ENCODE results near the gene XIRP1. TPM values are rescaled to one million over a fixed set of nuclear protein-coding genes. Genes with fewer than 3 reads are reported as not detected.

The XIRP1 gene
- total and polyA plus RNA-seq, 2 donors from 2014 or later: 0.09 TPM; not detected in 1

GRCh38 chr3:39141171-39141995 lies 51.0 kb downstream of the XIRP1 start:
- no peak for TF ChIP-seq CTCF (IDR thresholded peaks at IDR 0.05; ENCODE audit: borderline replicate concordance, extremely low read depth, insufficient read depth)
- H3K27ac ChIP-seq (ENCODE audit: low read depth in 2 of 2, low read length in 2 of 2): peak overlapping the region; percentile 73 to 79
- intact Hi-C loops (cut with DNase I): no loop called here
- H3K9me3 ChIP-seq (ENCODE audit: control insufficient read depth in 2 of 3, insufficient read depth in 1 of 3, low read length in 3 of 3): no peaks in the 10 kb centered on the region
- peaks cover 0 to 28% (median 28%) of the 10 kb centered on the region in 3 donors for H3K4me1 ChIP-seq (ENCODE audit: control insufficient read depth in 2 of 3, insufficient read depth in 2 of 3, low read depth in 1 of 3, low read length in 3 of 3)
- peak overlapping the region in 1 of 3 donors; percentile 2 for H3K4me3 ChIP-seq (ENCODE audit: low read length in 3 of 3)
- FAIRE-seq: no peak
- H3K36me3 ChIP-seq (ENCODE audit: control insufficient read depth in 2 of 3, insufficient read depth in 3 of 3, low read length in 3 of 3): peaks cover 5 to 39% (median 31%) of the 10 kb centered on the region in 3 donors
- H3K27me3 ChIP-seq (ENCODE audit: control insufficient read depth, insufficient read depth, low read length): no peaks in the 10 kb centered on the region
- peak overlapping the region in 1 of 3 donors; percentile 37 for H3K9ac ChIP-seq (ENCODE audit: low read length in 3 of 3)
- peak in 2 of 5 donors; percentile 55 to 96 for DNase-seq

GRCh38 chr3:39140341-39140971 lies 51.9 kb downstream of the XIRP1 start:
- intact Hi-C loops (cut with DNase I): no loop called here
- H3K36me3 ChIP-seq (ENCODE audit: control insufficient read depth in 2 of 3, insufficient read depth in 3 of 3, low read length in 3 of 3): peaks cover 5 to 30% (median 24%) of the 10 kb centered on the region in 3 donors
- peak overlapping the region in 1 of 3 donors; percentile 37 for H3K9ac ChIP-seq (ENCODE audit: low read length in 3 of 3)
- H3K4me1 ChIP-seq (ENCODE audit: control insufficient read depth in 2 of 3, insufficient read depth in 2 of 3, low read depth in 1 of 3, low read length in 3 of 3): peaks cover 0 to 22% (median 21%) of the 10 kb centered on the region in 3 donors
- no peak overlapping the region for H3K4me3 ChIP-seq (ENCODE audit: low read length in 3 of 3)
- no peak for DNase-seq
- no peak for TF ChIP-seq CTCF (IDR thresholded peaks at IDR 0.05; ENCODE audit: borderline replicate concordance, extremely low read depth, insufficient read depth)
- H3K27me3 ChIP-seq (ENCODE audit: control insufficient read depth, insufficient read depth, low read length): no peaks in the 10 kb centered on the region
- H3K9me3 ChIP-seq (ENCODE audit: control insufficient read depth in 2 of 3, insufficient read depth in 1 of 3, low read length in 3 of 3): no peaks in the 10 kb centered on the region
- H3K27ac ChIP-seq (ENCODE audit: low read depth in 2 of 2, low read length in 2 of 2): peak overlapping the region in 1 of 2 donors; percentile 73
- FAIRE-seq: no peak

GRCh38 chr3:39139442-39139841 lies 53.0 kb downstream of the XIRP1 start:
- DNase-seq (no peak), FAIRE-seq (no peak)
- intact Hi-C loops (cut with DNase I): no loop called here
- Histone ChIP-seq H3K27ac (ENCODE audit: low read depth in 2 of 2, low read length in 2 of 2) (no peak overlapping the region), H3K4me1 (ENCODE audit: control insufficient read depth in 2 of 3, insufficient read depth in 2 of 3, low read depth in 1 of 3, low read length in 3 of 3) (peaks cover 0 to 22% (median 21%) of the 10 kb centered on the region in 3 donors), H3K9ac (ENCODE audit: low read length in 3 of 3) (no peak overlapping the region), H3K9me3 (ENCODE audit: control insufficient read depth in 2 of 3, insufficient read depth in 1 of 3, low read length in 3 of 3) (no peaks in the 10 kb centered on the region), H3K4me3 (ENCODE audit: low read length in 3 of 3) (no peak overlapping the region), H3K27me3 (ENCODE audit: control insufficient read depth, insufficient read depth, low read length) (no peaks in the 10 kb centered on the region), H3K36me3 (ENCODE audit: control insufficient read depth in 2 of 3, insufficient read depth in 3 of 3, low read length in 3 of 3) (peaks cover 5 to 20% (median 17%) of the 10 kb centered on the region in 3 donors)
- no peak for TF ChIP-seq CTCF (IDR thresholded peaks at IDR 0.05; ENCODE audit: borderline replicate concordance, extremely low read depth, insufficient read depth)

Measured in kidney (tissue), 14 donors.